ENCODE measurements around the gene HNRNPA2B1.
A peak's percentile ranks its signal among the peaks of the same experiment; 100 is the strongest.
"Not testable (repeated sequence)": the region's sequence is repeated elsewhere in the genome, so short reads cannot be mapped to it uniquely, and the experiment has no call there.

The HNRNPA2B1 gene

GRCh38 chr7:26160896-26161295, 39.6 kb downstream of the HNRNPA2B1 start:
- no peak for DNase-seq

- DNase-seq = no peak
These were observed 41.3 kb downstream of the HNRNPA2B1 start for GRCh38 chr7:26159243-26159642.

- DNase-seq = no peak
These were observed 42.9 kb downstream of the HNRNPA2B1 start for GRCh38 chr7:26157520-26158105.

- DNase-seq = peak; percentile 45
These were observed 43.8 kb downstream of the HNRNPA2B1 start for GRCh38 chr7:26156451-26157420.

GRCh38 chr7:26155531-26156375, 44.8 kb downstream of the HNRNPA2B1 start:
- DNase-seq = no peak

GRCh38 chr7:26153823-26154783, 46.4 kb downstream of the HNRNPA2B1 start:
- DNase-seq = no peak

- DNase-seq = no peak
These were observed 47.2 kb downstream of the HNRNPA2B1 start for GRCh38 chr7:26153241-26153822.

GRCh38 chr7:26152782-26153240, 47.7 kb downstream of the HNRNPA2B1 start:
- peak; percentile 34 for DNase-seq

GRCh38 chr7:26151953-26152781, 48.4 kb downstream of the HNRNPA2B1 start, which contains the start of gene NFE2L3:
NFE2L3 (plus strand) TSS chr7:26152198; CDS start chr7:26152499, 301 bp downstream.
- peak; percentile 82 for DNase-seq

GRCh38 chr7:26151650-26151952, 48.9 kb downstream of the HNRNPA2B1 start:
- DNase-seq = no peak

GRCh38 chr7:26151096-26151495, 49.5 kb downstream of the HNRNPA2B1 start:
- no peak for DNase-seq

- no peak for DNase-seq
These were observed 51.1 kb downstream of the HNRNPA2B1 start for GRCh38 chr7:26149391-26149977.

GRCh38 chr7:26148307-26148700, 52.2 kb downstream of the HNRNPA2B1 start:
- not testable (repeated sequence) for DNase-seq

GRCh38 chr7:26147646-26148306, 52.8 kb downstream of the HNRNPA2B1 start:
- not testable (repeated sequence) for DNase-seq

GRCh38 chr7:26147030-26147429, 53.5 kb downstream of the HNRNPA2B1 start:
- no peak for DNase-seq

GRCh38 chr7:26145238-26145637, 55.3 kb downstream of the HNRNPA2B1 start:
- DNase-seq = no peak

- DNase-seq = no peak
These were observed 56.1 kb downstream of the HNRNPA2B1 start for GRCh38 chr7:26144184-26145080.

- DNase-seq = no peak
These were observed 57.1 kb downstream of the HNRNPA2B1 start for GRCh38 chr7:26143298-26144048.

Data from activated CD8-positive, alpha-beta memory T cell treated with anti-CD3 and anti-CD28 coated beads, Interleukin-2, amount 50 U/mL, for 4 hours (primary cell).